MCF 10A (cell line): ENCODE measurements around the gene SCAMP2. TPM values are rescaled to one million over a fixed set of nuclear protein-coding genes. Genes with fewer than 3 reads are reported as not detected.

ENCODE experiments used
- BruUV-seq: library from RNA; stranded (reverse); fragments of 400-500 nt; replicated peaks from 2 replicates; lab custom pipeline; 2021; lab: Mats Ljungman, UMichigan
- CTCF ChIA-PET: fragments of 300-600 bp; sonication (Branson Sonifier 250); formaldehyde crosslinking; extraction: SDS; loops from one replicate; lab custom pipeline; 2021; ENCODE audit warnings: antibody characterized with exemption, inconsistent platforms; lab: Yijun Ruan, JAX
- POLR2A ChIA-PET: fragments of 300-600, 350-650 bp; sonication (Branson Sonifier 250); formaldehyde crosslinking; extraction: SDS; loops from one replicate; lab custom pipeline; 2020; ENCODE audit warnings: antibody characterized with exemption, inconsistent platforms; lab: Yijun Ruan, JAX
- DNase-seq: peaks from one replicate; pipeline ENCODE4 v3.0.0-alpha.2; 2018; ENCODE audit not compliant: unreplicated experiment
- H3K27ac Mint-ChIP-seq: one replicate; pipeline ENCODE4 v1.8.0; 2022; ENCODE audit warnings: mild to moderate bottlenecking, low read depth, mixed read lengths; ENCODE audit not compliant: unreplicated experiment
- H3K27me3 Mint-ChIP-seq: one replicate; pipeline ENCODE4 v1.8.0; 2022; ENCODE audit warnings: mixed read lengths; ENCODE audit not compliant: insufficient read depth, unreplicated experiment
- H3K36me3 Mint-ChIP-seq: one replicate; pipeline ENCODE4 v1.8.0; 2022; ENCODE audit warnings: mild to moderate bottlenecking, moderate library complexity, mixed read lengths; ENCODE audit not compliant: insufficient read depth, unreplicated experiment
- H3K4me1 Mint-ChIP-seq: one replicate; pipeline ENCODE4 v1.8.0; 2022; ENCODE audit warnings: mixed read lengths; ENCODE audit not compliant: insufficient read depth, unreplicated experiment
- H3K4me3 Mint-ChIP-seq: one replicate; pipeline ENCODE4 v1.8.0; 2022; ENCODE audit warnings: mild to moderate bottlenecking, moderate library complexity, mixed read lengths; ENCODE audit not compliant: unreplicated experiment
- H3K9me3 Mint-ChIP-seq: one replicate; pipeline ENCODE4 v1.8.0; 2022; ENCODE audit warnings: mixed read lengths; ENCODE audit not compliant: unreplicated experiment
- CTCF ChIP-seq: fragments of 200-600 bp; IDR thresholded peaks from one replicate; pipeline ENCODE4 v1.8.0; 2022; ENCODE audit warnings: antibody characterized with exemption, mild to moderate bottlenecking; ENCODE audit not compliant: unreplicated experiment
- intact Hi-C: fragments of 100-400 bp; cut with micrococcal nuclease; formaldehyde crosslinking; loops from 2 replicates; pipeline ENCODE4 v1.14.1; 2022
- total RNA-seq: library from RNA; stranded (reverse); gene quantifications from 2 replicates; pipeline ENCODE4 v1.2.3, GENCODE V29; 2022

Gene SCAMP2
- total RNA-seq, 1 experiment from 2014 or later = 64.4 TPM

- no peak for DNase-seq
- TF ChIP-seq CTCF = no peak
- ChIA-PET CTCF (interaction anchor here (0.6 to 1.0 kb wide), 4 partner anchors 15 to 46 kb away, joined by 3 to 4 read pairs (median 4); no protein-coding TSS in a partner anchor), POLR2A (interaction anchor here (0.7 to 0.9 kb wide), 2 partner anchors 15 to 29 kb away, joined by 3 to 5 read pairs; no protein-coding TSS in a partner anchor)
- Mint-ChIP-seq H3K36me3 (peaks cover 34% of the 10 kb centered on the region), H3K4me1 (no peaks in the 10 kb centered on the region), H3K9me3 (no peaks in the 10 kb centered on the region), H3K27ac (no peak overlapping the region), H3K4me3 (no peak overlapping the region), H3K27me3 (no peaks in the 10 kb centered on the region)
- BruUV-seq = no TSS peak
- intact Hi-C loops = no loop called here
Observed at GRCh38 chr15:74855857-74856256, 17.3 kb downstream of the SCAMP2 start.

GRCh38 chr15:74854453-74855022, 18.6 kb downstream of the SCAMP2 start:
- ChIA-PET CTCF (interaction anchor here (1.3 kb wide), 1 partner anchor 47 kb away, joined by 5 read pairs; no protein-coding TSS in a partner anchor), POLR2A (no interaction called here)
- Mint-ChIP-seq H3K27me3 (no peaks in the 10 kb centered on the region), H3K4me1 (no peaks in the 10 kb centered on the region), H3K4me3 (no peak overlapping the region), H3K9me3 (no peaks in the 10 kb centered on the region), H3K27ac (no peak overlapping the region), H3K36me3 (peaks cover 32% of the 10 kb centered on the region)
- intact Hi-C loops = no loop called here
- no peak for TF ChIP-seq CTCF
- no TSS peak for BruUV-seq
- DNase-seq = no peak

GRCh38 chr15:74851960-74852359, 21.2 kb downstream of the SCAMP2 start:
- POLR2A ChIA-PET = interaction anchor here (1.0 kb wide), 1 partner anchor 19 kb away, joined by 4 read pairs; no protein-coding TSS in a partner anchor
- H3K27ac Mint-ChIP-seq = no peak overlapping the region
- intact Hi-C loops = no loop called here

GRCh38 chr15:74850393-74850792, 22.8 kb downstream of the SCAMP2 start:
- no peaks in the 10 kb centered on the region for H3K27me3 Mint-ChIP-seq
- intact Hi-C loops = no loop called here
- peaks cover 53% of the 10 kb centered on the region for H3K36me3 Mint-ChIP-seq
- no peaks in the 10 kb centered on the region for H3K9me3 Mint-ChIP-seq
- CTCF ChIA-PET = no interaction called here
- POLR2A ChIA-PET = no interaction called here
- no peak for DNase-seq
- BruUV-seq = no TSS peak
- TF ChIP-seq CTCF = no peak
- no peak overlapping the region for H3K4me3 Mint-ChIP-seq
- no peak overlapping the region for H3K27ac Mint-ChIP-seq
- H3K4me1 Mint-ChIP-seq = no peaks in the 10 kb centered on the region

More at GRCh38 chr15:74851960-74852359, 21.2 kb downstream of the SCAMP2 start:
- no peaks in the 10 kb centered on the region for H3K27me3 Mint-ChIP-seq
- no peaks in the 10 kb centered on the region for H3K4me1 Mint-ChIP-seq
- BruUV-seq = no TSS peak
- no peaks in the 10 kb centered on the region for H3K9me3 Mint-ChIP-seq
- no peak for DNase-seq
- peaks cover 50% of the 10 kb centered on the region for H3K36me3 Mint-ChIP-seq
- CTCF ChIA-PET = interaction anchor here (0.6 to 1.7 kb wide), 3 partner anchors 50 to 90 kb away, joined by 3 to 8 read pairs (median 7); no protein-coding TSS in a partner anchor
- H3K4me3 Mint-ChIP-seq = no peak overlapping the region
- no peak for TF ChIP-seq CTCF
